Muscle of back (tissue), 11 donors: ENCODE measurements around the gene FSTL1. TPM values are rescaled to one million over a fixed set of nuclear protein-coding genes. Genes with fewer than 3 reads are reported as not detected.
A peak's percentile ranks its signal among the peaks of the same experiment; 100 is the strongest.

Experiments
- DNase-seq, 3 donors: peaks; one replicate each; pipeline versions ENCODE4 v3.0.0 to v3.0.0-alpha.2; 2013
- polyA plus RNA-seq, 10 donors: library from polyadenylated mRNA; unstranded; fragments of 120-200 nt; gene quantifications; one replicate each; pipeline ENCODE4 v1.2.1, GENCODE V29; 2013; ENCODE audit not compliant: insufficient read length in 10 of 10

FSTL1 gene
- polyA plus RNA-seq, 10 donors: 611 to 1,193 (median 791) TPM

- DNase-seq: no peak
These were observed 93.0 kb downstream of the FSTL1 start for GRCh38 chr3:120357807-120358206.

- no peak for DNase-seq
These were observed 95.3 kb downstream of the FSTL1 start for GRCh38 chr3:120355486-120355885.

GRCh38 chr3:120353463-120353862, 97.3 kb downstream of the FSTL1 start:
- no peak for DNase-seq

GRCh38 chr3:120352017-120352416, 98.8 kb downstream of the FSTL1 start:
- DNase-seq: no peak

GRCh38 chr3:120350401-120350941, 100.3 kb downstream of the FSTL1 start:
- peak; percentile 12 to 31 (median 22) for DNase-seq

- no peak for DNase-seq
These were observed 101.0 kb downstream of the FSTL1 start for GRCh38 chr3:120349855-120350125.

GRCh38 chr3:120348991-120349854, 101.6 kb downstream of the FSTL1 start, which contains the start of gene LRRC58:
LRRC58 (minus strand) TSS chr3:120349354; CDS start chr3:120349243, 111 bp downstream.
- DNase-seq: peak; percentile 95 to 99 (median 96)

GRCh38 chr3:120348065-120348990, 102.5 kb downstream of the FSTL1 start:
- DNase-seq: peak in 2 of 3 donors; percentile 14 to 35

- no peak for DNase-seq
These were observed 106.4 kb downstream of the FSTL1 start for GRCh38 chr3:120344349-120344748.

Other genes with a start within 250 kb of the FSTL1 start
- gene GPR156, start 165.8 kb downstream of the FSTL1 start, polyA plus RNA-seq: 1 to 10 TPM in 9 of 10 donors, under 1 TPM in 1; 0.88 to 2.2 (median 1.2) TPM
- gene LRRC58, start 101.6 kb downstream of the FSTL1 start, polyA plus RNA-seq: 10 to 100 TPM in 9 of 10 donors, 1 to 10 TPM in 1; 8.8 to 19.3 (median 15.3) TPM
- gene NDUFB4, start 145.3 kb upstream of the FSTL1 start, polyA plus RNA-seq: 100 to 1,000 TPM; 150 to 178 (median 163) TPM
- under 1 TPM in 6 of 10 donors, not detected in 4; 0.10 to 0.53 (median 0.22) TPM for gene HGD, start 231.2 kb upstream of the FSTL1 start, polyA plus RNA-seq